H9 (cell line): ENCODE measurements around the gene TEX10. TPM values are rescaled to one million over a fixed set of nuclear protein-coding genes. Genes with fewer than 3 reads are reported as not detected.

Source experiments
- DNase-seq: peaks from one replicate; pipeline ENCODE4 v3.0.0-alpha.2; 2017
- H2AFZ ChIP-seq: one replicate; pipeline ENCODE4 v1.6.1; 2013; ENCODE audit warnings: mild to moderate bottlenecking, low read length, control low read depth, moderate library complexity
- H2AK5ac ChIP-seq: 2 replicates; pipeline ENCODE4 v1.6.1; 2013; ENCODE audit warnings: low read length, control low read depth, mixed read lengths; ENCODE audit not compliant: insufficient read length
- H2BK120ac ChIP-seq: one replicate; pipeline ENCODE4 v1.6.1; 2013; ENCODE audit warnings: low read depth, mild to moderate bottlenecking, low read length, control low read depth, inconsistent platforms; ENCODE audit not compliant: poor library complexity, severe bottlenecking
- H2BK12ac ChIP-seq: 2 replicates; pipeline ENCODE4 v1.6.1; 2013; ENCODE audit warnings: low read length, control low read depth, mixed read lengths, low read depth; ENCODE audit not compliant: insufficient read length
- H2BK15ac ChIP-seq: 2 replicates; pipeline ENCODE4 v1.6.1; 2013; ENCODE audit warnings: low read depth, low read length, control low read depth
- H2BK20ac ChIP-seq: one replicate; pipeline ENCODE4 v1.6.1; 2013; ENCODE audit warnings: low read depth, mild to moderate bottlenecking, low read length, control low read depth, inconsistent platforms; ENCODE audit not compliant: poor library complexity, severe bottlenecking
- H2BK5ac ChIP-seq: 2 replicates; pipeline ENCODE4 v1.6.1; 2013; ENCODE audit warnings: low read length, control low read depth, mixed read lengths; ENCODE audit not compliant: insufficient read length
- H3K14ac ChIP-seq: 2 replicates; pipeline ENCODE4 v1.6.1; 2013; ENCODE audit warnings: low read length, control low read depth; ENCODE audit not compliant: insufficient read depth
- H3K18ac ChIP-seq: 2 replicates; pipeline ENCODE4 v1.6.1; 2013; ENCODE audit warnings: low read depth, mild to moderate bottlenecking, mixed read lengths, low read length, control low read depth; ENCODE audit not compliant: insufficient read length
- H3K23ac ChIP-seq: 2 replicates; pipeline ENCODE4 v1.6.1; 2013; ENCODE audit warnings: low read length, control low read depth, mixed read lengths, low read depth; ENCODE audit not compliant: insufficient read length
- H3K23me2 ChIP-seq: 2 replicates; pipeline ENCODE4 v1.6.1; 2013; ENCODE audit warnings: low read depth, mild to moderate bottlenecking, mixed read lengths, low read length, control low read depth; ENCODE audit not compliant: insufficient read length, poor library complexity, severe bottlenecking
- H3K27ac ChIP-seq: 2 replicates; pipeline ENCODE4 v1.5.1; 2013; ENCODE audit warnings: low read length, control low read depth, mixed read lengths, low read depth; ENCODE audit not compliant: insufficient read length
- H3K27me3 ChIP-seq: 2 replicates; pipeline ENCODE4 v1.6.1; 2013; ENCODE audit warnings: low read length, control low read depth, inconsistent platforms; ENCODE audit not compliant: insufficient read depth
- H3K4ac ChIP-seq: 2 replicates; pipeline ENCODE4 v1.6.1; 2013; ENCODE audit warnings: low read depth, mild to moderate bottlenecking, control low read depth, inconsistent platforms, low read length, moderate library complexity
- H3K4me1 ChIP-seq: 2 replicates; pipeline ENCODE4 v1.6.1; 2013; ENCODE audit warnings: low read length, control low read depth, inconsistent platforms; ENCODE audit not compliant: insufficient read depth
- H3K4me2 ChIP-seq: 2 replicates; pipeline ENCODE4 v1.6.1; 2013; ENCODE audit warnings: low read length, control low read depth, mixed read lengths; ENCODE audit not compliant: insufficient read length, insufficient read depth
- H3K56ac ChIP-seq: 2 replicates; pipeline ENCODE4 v1.6.1; 2013; ENCODE audit warnings: low read depth, mild to moderate bottlenecking, mixed read lengths, low read length, control low read depth; ENCODE audit not compliant: insufficient read length
- H3K79me1 ChIP-seq: 2 replicates; pipeline ENCODE4 v1.6.1; 2013; ENCODE audit warnings: low read depth, mild to moderate bottlenecking, moderate library complexity, low read length, control low read depth, inconsistent platforms; ENCODE audit not compliant: insufficient read depth, poor library complexity, severe bottlenecking
- H3K79me2 ChIP-seq: 2 replicates; pipeline ENCODE4 v1.6.1; 2013; ENCODE audit warnings: low read length, control low read depth, inconsistent platforms; ENCODE audit not compliant: insufficient read depth
- H3K9ac ChIP-seq: 2 replicates; pipeline ENCODE4 v1.6.1; 2013; ENCODE audit warnings: low read length, control low read depth, mixed read lengths; ENCODE audit not compliant: insufficient read length; ENCODE audit errors: extremely low read depth
- H3K9me3 ChIP-seq: one replicate; pipeline ENCODE4 v1.6.1; 2013; ENCODE audit warnings: low read depth, low read length, inconsistent platforms; ENCODE audit not compliant: control insufficient read depth
- H3T11ph ChIP-seq: one replicate; pipeline ENCODE4 v1.6.1; 2013; ENCODE audit warnings: mild to moderate bottlenecking, low read length, control low read depth, inconsistent platforms
- H4K20me1 ChIP-seq: one replicate; pipeline ENCODE4 v1.6.1; 2013; ENCODE audit not compliant: control insufficient read depth, insufficient read length, insufficient read depth
- H4K5ac ChIP-seq: 2 replicates; pipeline ENCODE4 v1.6.1; 2013; ENCODE audit warnings: low read depth, mild to moderate bottlenecking, mixed read lengths, low read length, control low read depth; ENCODE audit not compliant: insufficient read length
- H4K8ac ChIP-seq: replicated peaks from 2 replicates; pipeline ENCODE4 v1.6.1; 2013; ENCODE audit warnings: low read length, control low read depth, mixed read lengths, low read depth; ENCODE audit not compliant: insufficient read length
- H4K91ac ChIP-seq: 2 replicates; pipeline ENCODE4 v1.6.1; 2013; ENCODE audit warnings: low read depth, mild to moderate bottlenecking, moderate library complexity, mixed read lengths, low read length, control low read depth; ENCODE audit not compliant: insufficient read length
- H3K27ac Mint-ChIP-seq, 3 experiments: 2 replicates in 2 of 3; 3 replicates in 1 of 3; pipeline ENCODE4 v1.8.0; 2020 to 2021; ENCODE audit warnings: mixed read lengths in 3 of 3, mild to moderate bottlenecking in 1 of 3, moderate library complexity in 1 of 3
- H3K27me3 Mint-ChIP-seq: 2 replicates; pipeline ENCODE4 v1.8.0; 2021; ENCODE audit warnings: low read depth, mild to moderate bottlenecking, moderate library complexity, mixed read lengths
- H3K36me3 Mint-ChIP-seq, 3 experiments: 2 replicates in 2 of 3; 3 replicates in 1 of 3; pipeline ENCODE4 v1.8.0; 2020 to 2021; ENCODE audit warnings: low read depth in 3 of 3, mixed read lengths in 3 of 3; ENCODE audit not compliant: insufficient read depth in 1 of 3
- H3K4me1 Mint-ChIP-seq, 2 experiments: 2 replicates each; pipeline ENCODE4 v1.8.0; 2020; ENCODE audit warnings: mixed read lengths in 2 of 2
- H3K4me3 Mint-ChIP-seq, 2 experiments: 2 replicates in 1 of 2; 3 replicates in 1 of 2; pipeline ENCODE4 v1.8.0; 2020 to 2021; ENCODE audit warnings: mild to moderate bottlenecking in 2 of 2, mixed read lengths in 2 of 2, moderate library complexity in 1 of 2
- H3K9me3 Mint-ChIP-seq, 2 experiments: 2 replicates in 1 of 2; 3 replicates in 1 of 2; pipeline ENCODE4 v1.8.0; 2020; ENCODE audit warnings: mild to moderate bottlenecking in 2 of 2, mixed read lengths in 2 of 2, moderate library complexity in 1 of 2
- CTCF ChIP-seq: fragments of 200-600 bp; sonication (generic); conservative IDR thresholded peaks from 3 replicates; pipeline ENCODE4 v1.8.0; 2021; ENCODE audit warnings: antibody characterized with exemption, mild to moderate bottlenecking
- WGBS: extraction: QIAGEN DNeasy Blood & Tissue Kit; methylation state at CpG from one replicate; pipeline ENCODE4 v1.1.7; 2013; ENCODE audit warnings: missing lambda C conversion rate, low lambda C conversion rate, mixed read lengths; ENCODE audit not compliant: insufficient read length; ENCODE audit errors: extremely low coverage; 5-methylcytosine and 5-hydroxymethylcytosine counted together
- total RNA-seq: library from RNA; stranded (reverse); gene quantifications from 2 replicates; pipeline ENCODE4 v1.2.1, GENCODE V29; 2021

TEX10 gene
- total RNA-seq, 1 experiment from 2014 or later = 70.8 TPM

DNA sequence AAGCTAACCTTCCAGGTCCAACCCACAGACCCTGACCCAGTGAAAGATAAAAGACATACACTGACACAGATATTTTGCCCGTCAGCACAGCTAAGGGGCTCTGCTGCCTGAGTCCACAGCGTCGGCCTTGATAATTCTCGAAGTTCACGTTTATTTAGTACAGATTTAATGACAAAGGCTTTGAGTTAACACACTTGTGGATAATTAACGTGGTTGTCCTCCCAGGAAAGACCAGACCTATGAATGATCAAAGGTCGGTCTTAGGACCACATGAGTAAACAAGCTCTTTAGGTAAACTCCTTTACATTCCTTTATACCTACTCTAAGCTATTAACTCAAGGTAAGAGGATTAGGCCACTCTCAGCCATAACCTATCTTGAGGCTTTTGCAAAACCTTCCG lies 11.3 kb upstream of the TEX10 start:
- no peak overlapping the region for H3K27ac Mint-ChIP-seq
- Histone ChIP-seq H3K27ac (no peak overlapping the region), H4K91ac (no peak overlapping the region), H2BK5ac (no peak overlapping the region), H2BK20ac (no peak overlapping the region), H3K4me2 (no peak overlapping the region), H3K79me1 (no peaks in the 10 kb centered on the region), H3K4me1 (no peaks in the 10 kb centered on the region), H3K14ac (no peak overlapping the region), H2BK12ac (no peak overlapping the region), H2AK5ac (no peak overlapping the region), H4K8ac (no peak overlapping the region), H3K4ac (no peak overlapping the region), H3K79me2 (no peaks in the 10 kb centered on the region; the same call in 1 of the 2 replicates), H3K56ac (no peak overlapping the region), H3K9ac (no peak overlapping the region), H3K27me3 (no peaks in the 10 kb centered on the region), H3K18ac (no peak overlapping the region), H2BK120ac (no peak overlapping the region), H3K9me3 (peaks cover 17% of the 10 kb centered on the region), H3K23ac (no peak overlapping the region), H3T11ph (no peak overlapping the region), H4K20me1 (no peaks in the 10 kb centered on the region), H4K5ac (no peak overlapping the region), H3K23me2 (no peaks in the 10 kb centered on the region), H2BK15ac (no peak overlapping the region), H2AFZ (no peak overlapping the region)
- H3K4me1 Mint-ChIP-seq = peaks cover 12 to 18% of the 10 kb centered on the region in 2 experiments
- peaks cover 5% of the 10 kb centered on the region; the same call in 1 of the 2 replicates for H3K27me3 Mint-ChIP-seq
- peaks cover 15 to 59% (median 30%) of the 10 kb centered on the region in 3 experiments for H3K36me3 Mint-ChIP-seq
- no peak overlapping the region for H3K4me3 Mint-ChIP-seq
- DNase-seq = no peak
- H3K9me3 Mint-ChIP-seq = peaks cover 26 to 36% of the 10 kb centered on the region in 2 experiments
- no peak for TF ChIP-seq CTCF
- no CpG with 5 or more reads among the region's 8 CpGs for WGBS
